Measurements from ENCODE around the gene STIM1.

The STIM1 gene

GRCh38 chr11:4138497-4138896 is 283.0 kb downstream of the STIM1 start:
- Histone ChIP-seq H3K4me3 (no peak overlapping the region), H3K27ac (no peak overlapping the region)
- DNase-seq (ENCODE audit: low spot score), result no peak
- TF ChIP-seq CTCF (IDR thresholded peaks at IDR 0.05), result no peak

GRCh38 chr11:4140067-4140636 is 284.7 kb downstream of the STIM1 start:
- no peak for DNase-seq (ENCODE audit: low spot score)
- Histone ChIP-seq H3K4me3 (no peak overlapping the region), H3K27ac (no peak overlapping the region)
- no peak for TF ChIP-seq CTCF (IDR thresholded peaks at IDR 0.05)

Data from coronary artery (tissue), 2 donors.